Mesodermal cell (in vitro differentiated cells): ENCODE measurements around the gene ASH1L.

Source experiments
- H3K27ac ChIP-seq: 2 replicates; pipeline ENCODE4 v1.7.0; 2013; ENCODE audit warnings: mild to moderate bottlenecking, low read depth, low read length, moderate library complexity; ENCODE audit not compliant: severe bottlenecking
- H3K36me3 ChIP-seq: 2 replicates; pipeline ENCODE4 v1.7.1; 2013; ENCODE audit warnings: mild to moderate bottlenecking, low read length, moderate library complexity; ENCODE audit not compliant: control insufficient read depth, insufficient read depth
- H3K4me1 ChIP-seq: one replicate; pipeline ENCODE4 v1.7.1; 2013; ENCODE audit warnings: mild to moderate bottlenecking, low read length; ENCODE audit not compliant: insufficient read depth, control insufficient read depth, poor library complexity, severe bottlenecking
- H3K4me3 ChIP-seq: 2 replicates; pipeline ENCODE4 v1.7.0; 2013; ENCODE audit warnings: low read length, control low read depth, mild to moderate bottlenecking; ENCODE audit not compliant: insufficient read depth, poor library complexity, severe bottlenecking; ENCODE audit errors: extremely low read depth
- H3K9me3 ChIP-seq: 2 replicates; pipeline ENCODE4 v1.7.1; 2013; ENCODE audit warnings: mild to moderate bottlenecking, low read length, moderate library complexity; ENCODE audit not compliant: control insufficient read depth
- WGBS, 2 experiments: methylation state at CpG; one replicate each; pipeline ENCODE4 v1.1.5; 2013; ENCODE audit warnings: missing lambda C conversion rate in 2 of 2; ENCODE audit not compliant: insufficient coverage in 2 of 2; 5-methylcytosine and 5-hydroxymethylcytosine counted together

ASH1L gene

GRCh38 chr1:155305881-155306391 is 256.7 kb downstream of the ASH1L start:
- H3K4me3 ChIP-seq = no peak overlapping the region
- peak overlapping the region; percentile 77 for H3K27ac ChIP-seq
- peaks cover 25% of the 10 kb centered on the region for H3K4me1 ChIP-seq
- no peaks in the 10 kb centered on the region for H3K9me3 ChIP-seq
- WGBS, 2 experiments = 85 to 98% methylated on average over 4 to 6 of the region's 7 CpGs
- H3K36me3 ChIP-seq = peaks cover 15% of the 10 kb centered on the region

- no peak overlapping the region for H3K4me3 ChIP-seq
- 91 to 97% methylated on average over 9 of the region's 11 CpGs for WGBS, 2 experiments
- H3K36me3 ChIP-seq = peaks cover 2% of the 10 kb centered on the region
- H3K27ac ChIP-seq = no peak overlapping the region
- H3K4me1 ChIP-seq = peaks cover 20% of the 10 kb centered on the region
- no peaks in the 10 kb centered on the region for H3K9me3 ChIP-seq
Observed at GRCh38 chr1:155304558-155305063, 258.0 kb downstream of the ASH1L start.

GRCh38 chr1:155301342-155301841 is 261.2 kb downstream of the ASH1L start, which contains the start of gene PKLR:
TSS of gene PKLR (minus strand) at chr1:155301438. CDS start at chr1:155301395, 43 bp downstream.
- 85 to 95% methylated on average over 2 to 3 of the region's 5 CpGs for WGBS, 2 experiments
- H3K4me3 ChIP-seq = no peak within 1 kb of the TSS
- H3K27ac ChIP-seq = no peak within 1 kb of the TSS

GRCh38 chr1:155300553-155301329 is 261.9 kb downstream of the ASH1L start:
- Histone ChIP-seq H3K27ac (no peak overlapping the region), H3K9me3 (no peaks in the 10 kb centered on the region), H3K36me3 (no peaks in the 10 kb centered on the region), H3K4me3 (no peak overlapping the region), H3K4me1 (peaks cover 7% of the 10 kb centered on the region)
- 96 to 97% methylated on average over 6 to 8 of the region's 9 CpGs for WGBS, 2 experiments

More at GRCh38 chr1:155301342-155301841, 261.2 kb downstream of the ASH1L start, which contains the start of gene PKLR:
- H3K9me3 ChIP-seq = no peaks in the 10 kb centered on the region
- no peaks in the 10 kb centered on the region for H3K36me3 ChIP-seq
- H3K4me1 ChIP-seq = peaks cover 14% of the 10 kb centered on the region

GRCh38 chr1:155300024-155300423 is 262.6 kb downstream of the ASH1L start:
- WGBS, 2 experiments = 98 to 100% methylated on average over 4 of the region's 8 CpGs
- no peaks in the 10 kb centered on the region for H3K9me3 ChIP-seq
- H3K36me3 ChIP-seq = no peaks in the 10 kb centered on the region
- no peak overlapping the region for H3K27ac ChIP-seq
- peaks cover 3% of the 10 kb centered on the region for H3K4me1 ChIP-seq
- no peak overlapping the region for H3K4me3 ChIP-seq

- no peak overlapping the region for H3K27ac ChIP-seq
- no peak overlapping the region for H3K4me3 ChIP-seq
- 85 to 90% methylated on average over 7 of the region's 7 CpGs for WGBS, 2 experiments
- H3K4me1 ChIP-seq = peaks cover 3% of the 10 kb centered on the region
- H3K9me3 ChIP-seq = no peaks in the 10 kb centered on the region
- H3K36me3 ChIP-seq = no peaks in the 10 kb centered on the region
Observed at GRCh38 chr1:155297384-155297783, 265.2 kb downstream of the ASH1L start.

- 91 to 96% methylated on average over 3 of the region's 3 CpGs for WGBS, 2 experiments
- Histone ChIP-seq H3K36me3 (no peaks in the 10 kb centered on the region), H3K4me3 (no peak overlapping the region), H3K4me1 (peaks cover 3% of the 10 kb centered on the region), H3K9me3 (no peaks in the 10 kb centered on the region), H3K27ac (no peak overlapping the region)
Observed at GRCh38 chr1:155296661-155297060, 265.9 kb downstream of the ASH1L start.

GRCh38 chr1:155295942-155296267 is 266.7 kb downstream of the ASH1L start:
- Histone ChIP-seq H3K4me3 (no peak overlapping the region), H3K4me1 (no peaks in the 10 kb centered on the region), H3K27ac (no peak overlapping the region), H3K9me3 (no peaks in the 10 kb centered on the region), H3K36me3 (no peaks in the 10 kb centered on the region)
- 92 to 95% methylated on average over 5 to 7 of the region's 7 CpGs for WGBS, 2 experiments

GRCh38 chr1:155295183-155295941 is 267.2 kb downstream of the ASH1L start:
- 8 to 16% methylated on average over 29 to 40 of the region's 47 CpGs for WGBS, 2 experiments
- no peaks in the 10 kb centered on the region for H3K4me1 ChIP-seq
- peak overlapping the region; percentile 3 for H3K4me3 ChIP-seq
- no peaks in the 10 kb centered on the region for H3K36me3 ChIP-seq
- no peak overlapping the region for H3K27ac ChIP-seq
- no peaks in the 10 kb centered on the region for H3K9me3 ChIP-seq

- WGBS, 2 experiments = 56 to 59% methylated on average over 43 to 46 of the region's 46 CpGs
- peak overlapping the region; percentile 3 for H3K4me3 ChIP-seq
- no peaks in the 10 kb centered on the region for H3K36me3 ChIP-seq
Observed at GRCh38 chr1:155294520-155295182, 268.0 kb downstream of the ASH1L start.

More at GRCh38 chr1:155294520-155295182, 268.0 kb downstream of the ASH1L start:
- Histone ChIP-seq H3K9me3 (no peaks in the 10 kb centered on the region), H3K4me1 (no peaks in the 10 kb centered on the region), H3K27ac (no peak overlapping the region)
